Stimulated activated CD4-positive, alpha-beta T cell treated with anti-CD3 and anti-CD28 coated beads, Interleukin-2, amount 100 ng/mL, for 48 hours (primary cell): Measurements from ENCODE around the gene LRRIQ4.

ENCODE experiments used
- DNase-seq, 2 donors: peaks; one replicate each; pipeline ENCODE4 v3.0.0-alpha.2; 2020

Gene LRRIQ4

DNA sequence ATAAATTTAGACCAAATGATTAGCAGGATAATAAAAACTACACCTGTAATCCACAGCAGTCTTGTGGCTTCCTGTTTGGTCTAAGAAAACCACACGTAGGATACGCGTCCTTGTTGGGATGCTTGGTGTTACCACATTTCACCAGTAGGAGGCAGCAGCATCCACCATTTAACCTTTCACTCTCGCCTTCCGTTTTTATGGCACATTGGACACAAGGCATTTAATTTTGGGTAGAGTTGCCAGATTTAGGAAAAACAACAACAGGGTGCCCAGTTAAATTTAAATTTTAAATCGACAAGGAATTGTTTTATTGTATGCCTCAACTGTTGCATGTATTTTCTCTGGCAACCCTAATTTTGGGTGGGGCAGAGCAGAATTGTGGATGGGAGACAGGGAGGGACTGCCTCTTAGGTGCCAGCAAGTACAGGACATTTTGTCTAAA lies 50.8 kb downstream of the LRRIQ4 start:
- DNase-seq: peak; percentile 65 to 76

DNA sequence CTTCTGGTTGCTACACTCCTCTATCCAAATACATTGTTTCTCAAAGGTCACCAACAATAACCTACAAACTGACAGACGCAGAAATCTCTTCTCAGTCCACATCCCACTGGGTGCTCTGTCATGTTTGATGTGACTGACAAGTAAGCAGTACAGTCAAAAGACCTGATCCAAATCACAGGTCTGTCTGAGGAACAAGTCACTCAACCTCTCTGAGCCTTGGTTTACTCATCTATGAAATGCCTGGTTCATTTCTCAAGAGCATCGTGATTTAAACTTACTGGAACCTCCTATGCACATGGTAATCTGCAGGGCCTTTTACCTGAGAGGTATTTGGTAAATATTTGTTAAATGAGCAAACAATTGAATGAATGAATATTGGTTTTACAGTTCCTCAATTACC lies 51.6 kb downstream of the LRRIQ4 start:
- no peak for DNase-seq

DNA sequence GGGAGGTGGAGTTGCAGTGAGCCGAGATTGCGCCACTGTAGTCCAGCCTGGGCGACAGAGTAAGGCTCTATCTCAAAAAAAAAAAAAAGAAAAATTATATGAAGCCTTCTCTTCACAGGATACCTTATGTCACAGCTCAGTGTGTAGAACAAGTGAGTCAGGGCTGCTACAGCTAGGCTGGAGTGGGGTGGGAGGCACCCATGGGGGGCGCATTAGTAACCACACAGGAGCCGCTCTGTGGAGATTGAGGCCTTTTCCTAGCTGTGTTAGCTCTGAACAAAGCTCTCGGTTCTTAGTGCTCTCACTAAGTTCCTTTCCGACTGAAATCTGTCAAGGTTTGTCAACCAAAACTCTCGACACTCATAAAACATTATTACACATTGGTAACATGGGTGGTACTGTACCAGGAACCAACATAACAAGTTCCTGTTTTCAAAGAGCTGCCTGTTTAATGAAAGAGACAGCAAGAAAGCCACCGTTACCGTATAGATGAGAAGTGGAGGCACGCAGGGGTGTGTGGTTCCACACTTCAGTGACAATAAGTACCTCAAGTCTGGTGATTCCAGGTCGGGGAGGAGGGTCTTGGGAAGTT lies 52.6 kb downstream of the LRRIQ4 start:
- DNase-seq: no peak

DNA sequence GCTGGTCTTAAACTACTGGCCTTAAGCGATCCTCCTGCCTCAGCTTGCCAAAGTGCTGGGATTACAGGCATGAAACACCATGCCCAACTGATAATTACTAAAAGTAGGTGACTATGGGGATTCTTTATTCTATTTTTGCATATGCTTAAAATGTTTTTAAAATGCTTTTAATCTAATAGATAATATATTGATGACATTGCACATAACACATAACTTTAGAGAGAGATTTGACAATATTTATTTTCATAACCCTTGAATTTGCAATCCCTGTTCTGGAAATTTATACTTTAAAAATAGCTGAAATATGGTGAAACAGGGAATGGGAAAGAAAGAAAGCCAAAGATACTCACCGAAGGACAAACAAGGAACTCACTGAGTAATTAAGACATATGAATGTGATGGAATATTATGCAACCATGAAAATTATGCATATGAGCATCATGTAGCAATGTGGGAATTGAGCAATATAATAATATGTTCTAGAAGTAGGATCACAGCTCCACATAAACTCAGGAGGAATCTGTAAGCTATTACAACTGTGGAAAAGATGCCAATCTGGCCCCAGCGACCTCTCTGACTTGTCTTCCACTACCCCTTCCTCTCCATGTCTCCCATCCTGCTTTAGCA lies 55.0 kb downstream of the LRRIQ4 start:
- DNase-seq: no peak

DNA sequence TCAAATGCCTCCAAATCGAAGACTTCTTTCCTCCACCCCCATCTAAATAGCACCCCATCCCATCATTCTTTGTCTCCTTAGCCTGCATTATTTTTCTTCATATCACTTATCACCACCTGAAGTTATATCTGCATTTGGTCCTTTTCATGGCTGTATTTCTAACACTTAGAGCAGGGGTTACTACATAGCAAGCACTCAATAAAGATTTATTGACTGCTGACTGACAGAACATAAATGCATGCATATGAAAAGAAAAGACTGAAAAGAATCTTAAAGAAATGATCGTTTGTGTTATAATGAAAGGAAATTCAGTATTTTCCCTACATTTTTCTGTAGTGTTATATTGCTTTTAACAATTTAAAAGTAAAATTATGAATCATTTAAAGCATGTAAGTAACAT lies 55.7 kb downstream of the LRRIQ4 start:
- DNase-seq: no peak

DNA sequence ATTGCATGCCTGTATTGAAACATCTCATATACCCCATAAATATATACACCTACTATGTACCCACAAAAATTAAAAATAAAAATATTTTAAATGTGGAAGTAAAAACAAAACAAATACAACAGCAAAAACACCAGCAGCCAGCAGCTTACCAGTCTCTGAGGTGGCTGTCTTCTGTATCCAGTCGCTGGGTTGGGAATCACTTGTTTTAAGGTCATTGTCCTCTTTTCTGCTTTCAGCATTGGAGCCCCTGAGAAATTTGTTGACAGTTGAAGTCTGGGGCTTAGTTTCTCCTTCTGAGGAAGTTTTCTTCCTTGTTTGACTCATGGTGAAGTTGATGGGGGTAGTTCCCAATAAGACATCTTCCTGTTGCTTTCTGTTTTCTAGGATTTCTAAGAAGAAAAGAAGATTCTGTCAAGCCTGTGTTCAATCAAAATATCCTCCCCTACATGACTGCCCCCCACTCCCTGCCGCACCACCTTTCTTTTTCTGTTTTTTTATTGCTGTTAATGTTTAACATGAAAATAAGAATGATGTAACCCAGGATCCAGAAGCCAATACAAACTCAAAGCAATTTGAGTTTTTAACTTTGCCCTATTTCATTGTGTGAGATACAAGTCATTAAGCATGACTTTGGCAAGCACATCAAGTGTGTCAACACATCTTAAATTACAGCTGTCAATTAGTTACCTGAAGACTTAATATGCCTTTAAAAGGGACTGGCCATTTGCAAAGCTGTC lies 57.0 kb downstream of the LRRIQ4 start, which contains the start of gene LRRC31:
Gene LRRC31, minus strand, starts transcription at position 452 of the 737 bp plus-strand sequence. Its CDS starts 128 bp downstream, at position 324.
- no peak for DNase-seq

DNA sequence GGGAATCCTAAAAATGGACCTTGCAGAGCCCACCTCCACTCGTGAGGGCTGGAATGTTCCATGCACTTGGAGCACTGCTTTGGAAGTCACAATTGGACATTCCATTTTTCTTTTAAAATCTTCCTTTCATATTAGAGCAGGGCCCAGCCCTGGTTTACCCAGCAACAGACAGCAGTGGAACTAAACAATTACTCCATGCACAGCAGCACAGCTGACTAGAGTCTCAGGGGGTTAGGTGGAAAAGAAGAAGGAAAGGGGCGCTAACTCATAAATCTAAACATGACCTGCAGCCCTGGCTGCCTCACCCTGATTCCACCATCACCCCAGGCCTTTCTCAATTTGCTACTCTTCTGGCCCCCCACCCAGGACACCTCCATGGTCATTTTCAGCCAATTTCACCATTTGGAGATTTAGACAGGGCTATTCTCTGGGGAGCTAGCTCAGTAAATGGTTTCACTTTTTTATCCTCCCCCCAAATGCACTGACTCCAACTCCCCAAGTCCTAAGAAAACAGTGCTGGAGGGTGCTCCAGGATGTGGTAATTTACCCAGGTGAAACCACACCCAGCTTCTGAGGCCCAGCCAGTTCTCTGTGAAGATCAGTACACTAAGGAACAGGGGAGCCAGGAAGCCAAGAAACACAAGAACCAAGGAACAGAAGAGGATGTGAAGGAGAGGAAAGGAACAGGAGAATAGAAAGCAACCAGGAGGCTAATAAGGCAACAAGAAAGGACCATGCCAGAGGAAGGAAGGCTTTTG lies 58.6 kb downstream of the LRRIQ4 start:
- no peak for DNase-seq

DNA sequence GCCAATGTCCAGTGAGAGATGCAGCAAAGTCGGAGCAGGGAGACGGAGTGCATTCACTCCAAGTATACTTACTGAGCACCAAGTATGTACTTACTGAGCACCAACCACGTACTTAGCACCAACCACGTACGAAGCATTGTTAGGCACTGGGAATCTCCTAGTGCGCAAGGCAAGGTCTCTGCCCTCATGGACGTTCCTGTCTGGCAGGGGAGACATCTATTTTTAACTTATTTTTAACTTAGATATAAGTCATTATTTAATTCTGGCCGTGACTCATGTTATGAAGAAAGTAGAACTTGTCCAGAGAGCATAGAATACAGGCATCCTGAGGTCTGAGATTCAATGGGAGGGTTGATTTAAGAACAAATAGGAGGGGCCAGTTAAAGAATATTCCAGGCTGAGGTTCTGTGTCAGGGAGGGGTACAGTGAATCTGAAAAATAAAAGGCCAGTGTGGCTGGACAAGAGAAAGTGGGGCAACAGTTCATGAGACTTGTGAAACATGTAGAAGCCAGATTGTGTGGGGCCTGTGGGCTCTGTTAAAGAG lies 66.4 kb downstream of the LRRIQ4 start:
- no peak for DNase-seq

DNA sequence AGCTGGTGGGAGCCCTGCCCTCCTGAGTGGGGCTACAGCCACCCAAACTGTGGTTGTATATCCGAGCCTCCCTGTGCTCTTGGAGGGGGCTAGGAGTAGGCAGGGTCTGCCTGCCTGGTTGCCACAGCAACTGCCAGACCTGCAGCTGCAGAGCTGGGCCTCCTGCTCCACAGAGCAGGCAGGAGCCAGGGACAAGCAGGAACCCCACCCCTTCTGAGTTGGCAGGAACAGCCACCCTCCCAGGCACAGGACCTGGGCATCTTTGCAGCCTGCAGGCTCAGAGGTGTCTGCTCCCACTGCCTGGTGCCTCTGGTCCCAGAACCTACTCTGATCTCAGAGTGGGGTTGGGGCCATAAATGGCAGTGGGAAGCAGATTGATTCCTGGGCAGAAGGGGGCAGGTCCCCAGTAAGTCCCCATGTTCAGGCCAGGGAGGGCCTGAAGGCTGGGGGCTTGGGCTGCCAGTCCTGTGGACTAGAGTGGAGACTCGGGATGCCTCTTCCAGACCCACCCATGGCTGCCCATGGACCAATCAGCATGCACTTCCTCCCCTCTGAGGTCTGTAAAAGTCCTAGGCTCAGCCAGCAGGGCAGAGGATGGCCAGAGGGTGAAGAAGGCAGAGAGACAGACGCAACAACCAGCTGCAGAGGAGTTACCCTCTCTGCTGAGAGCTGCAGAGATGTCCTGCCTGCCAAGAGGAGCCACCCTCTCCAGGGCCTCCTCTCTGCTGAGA lies 67.3 kb downstream of the LRRIQ4 start:
- no peak for DNase-seq

DNA sequence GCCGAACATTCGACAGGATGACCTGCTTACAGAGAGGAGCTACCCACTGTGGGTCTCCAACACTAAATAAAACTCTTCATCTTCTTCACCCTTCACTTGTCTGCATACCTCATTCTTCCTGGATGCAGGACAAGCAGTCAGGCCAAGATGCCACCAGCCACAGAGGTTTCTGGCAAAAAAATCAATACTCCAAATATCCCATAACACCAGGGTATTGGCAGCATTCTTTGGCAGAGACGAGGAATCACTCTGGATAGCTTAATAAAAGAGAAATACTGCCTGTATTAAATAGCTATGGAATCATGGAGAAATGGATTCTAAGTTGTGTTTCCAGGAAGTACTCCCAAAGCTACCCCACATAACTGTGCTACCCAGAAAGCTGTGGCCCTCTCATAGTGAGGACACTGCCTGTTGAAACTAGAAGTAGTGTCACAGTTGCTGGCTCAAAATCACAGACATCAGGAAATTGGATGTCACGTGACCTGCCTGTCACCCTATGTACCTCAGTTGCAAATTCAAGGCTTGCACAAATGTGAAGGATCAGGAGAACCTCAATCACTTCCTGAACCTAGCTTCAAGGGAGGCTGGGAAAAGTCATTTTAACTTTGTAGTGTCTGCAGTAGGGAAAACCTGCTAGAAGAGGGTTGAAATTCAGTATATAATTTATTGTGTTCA lies 68.0 kb downstream of the LRRIQ4 start:
- DNase-seq: no peak

DNA sequence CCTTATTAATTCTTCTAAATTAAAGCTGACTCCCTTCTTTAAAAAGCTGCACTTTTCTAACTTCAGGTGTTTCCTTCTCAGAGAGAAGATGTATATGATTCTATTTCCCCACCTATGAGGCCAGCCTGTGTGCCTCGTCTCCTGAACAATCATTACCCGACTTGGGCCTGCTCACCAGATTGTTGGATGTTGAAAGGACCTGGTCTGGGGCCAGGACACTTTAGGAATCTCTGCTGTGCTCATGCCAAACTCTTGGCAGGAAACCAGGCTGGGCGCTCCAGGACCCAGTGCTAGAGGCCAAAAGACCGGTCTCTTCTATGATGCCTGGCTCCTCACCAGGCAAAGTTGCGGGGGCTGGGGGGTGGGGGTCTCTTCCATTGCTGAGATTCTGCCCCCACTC lies 74.0 kb downstream of the LRRIQ4 start:
- no peak for DNase-seq
